Cardiac septum (tissue), 1 donor: Measurements from ENCODE around the gene FMNL1. TPM values are rescaled to one million over a fixed set of nuclear protein-coding genes. Genes with fewer than 3 reads are reported as not detected.
"Not testable (repeated sequence)": the region's sequence is repeated elsewhere in the genome, so short reads cannot be mapped to it uniquely, and the experiment has no call there.

ENCODE experiments used
- DNase-seq: peaks from one replicate; pipeline ENCODE4 v3.0.0-alpha.2; 2020; ENCODE audit warnings: low spot score
- intact Hi-C: fragments of 100-400 bp; cut with DNase I; formaldehyde crosslinking; loops from one replicate; pipeline ENCODE4 v1.14.0; 2022
- long read RNA-seq: library from polyadenylated mRNA; unstranded; transcript quantifications from one replicate; pipeline ENCODE4 v2.0.0, GENCODE V29; 2021
- total RNA-seq: library from RNA; stranded (reverse); fragmentation: NEBNext Ultra II Directional; extraction: Animal tissue kit (Norgen Biotek cat#: 25700); gene quantifications from one replicate; pipeline ENCODE4 v1.2.1, GENCODE V29; 2021
- donor health status: DM: no; HTN: no; CAD: no.

Gene FMNL1
- total RNA-seq, result 12.2 TPM
- long read RNA-seq, partial matches to known transcripts, result 4 of 6 reads
- long read RNA-seq, other reads (novel, unspliced or antisense), result 2 of 6 reads

- peak; percentile 94 for DNase-seq
- intact Hi-C loops, result loop anchor here (5.0 kb wide), 1 partner anchor 56 kb away; no protein-coding TSS in a partner anchor
Observed at GRCh38 chr17:45221081-45222013, at the start of gene FMNL1. Gene FMNL1 (plus strand): TSS chr17:45221885. CDS start chr17:45222125, 240 bp downstream.

GRCh38 chr17:45172232-45172540 is 49.5 kb upstream of the FMNL1 start:
- no peak for DNase-seq
- intact Hi-C loops, result no loop called here

- intact Hi-C loops, result no loop called here
- DNase-seq, result no peak
Observed at GRCh38 chr17:45172541-45173286, 49.0 kb upstream of the FMNL1 start.

GRCh38 chr17:45175759-45176115 is 45.9 kb upstream of the FMNL1 start:
- intact Hi-C loops, result no loop called here
- DNase-seq, result no peak

GRCh38 chr17:45177563-45177962 is 44.1 kb upstream of the FMNL1 start:
- DNase-seq, result no peak
- intact Hi-C loops, result no loop called here

GRCh38 chr17:45184144-45184543 is 37.5 kb upstream of the FMNL1 start:
- intact Hi-C loops, result no loop called here
- no peak for DNase-seq

GRCh38 chr17:45186801-45187354 is 34.8 kb upstream of the FMNL1 start:
- intact Hi-C loops, result no loop called here
- no peak for DNase-seq

- no peak for DNase-seq
- intact Hi-C loops, result no loop called here
Observed at GRCh38 chr17:45189009-45189408, 32.7 kb upstream of the FMNL1 start.

- intact Hi-C loops, result loop anchor here (10.0 kb wide), 1 partner anchor 266 kb away; no protein-coding TSS in a partner anchor
- DNase-seq, result no peak
Observed at GRCh38 chr17:45190503-45191255, 31.0 kb upstream of the FMNL1 start.

- DNase-seq, result no peak
- intact Hi-C loops, result loop anchor here (10.0 kb wide), 1 partner anchor 271 kb away; no protein-coding TSS in a partner anchor
Observed at GRCh38 chr17:45195424-45195823, 26.3 kb upstream of the FMNL1 start.

GRCh38 chr17:45197108-45197507 is 24.6 kb upstream of the FMNL1 start:
- no peak for DNase-seq
- intact Hi-C loops, result loop anchor here (1.0 to 10.0 kb wide), 2 partner anchors 62 to 272 kb away; partner anchors contain the start of gene ACBD4

- intact Hi-C loops, result loop anchor here (1.0 to 10.0 kb wide), 2 partner anchors 62 to 273 kb away; partner anchors contain the start of gene ACBD4
- DNase-seq, result peak; percentile 95
Observed at GRCh38 chr17:45197555-45198334, 23.9 kb upstream of the FMNL1 start.

GRCh38 chr17:45200701-45201100 is 21.0 kb upstream of the FMNL1 start:
- intact Hi-C loops, result no loop called here
- DNase-seq, result no peak

- intact Hi-C loops, result no loop called here
- DNase-seq, result no peak
Observed at GRCh38 chr17:45201457-45201856, 20.2 kb upstream of the FMNL1 start.

- intact Hi-C loops, DNase-seq: not testable (repeated sequence)
Observed at GRCh38 chr17:45201880-45202279, 19.8 kb upstream of the FMNL1 start.

- intact Hi-C loops, result loop anchor here (2.0 kb wide), 1 partner anchor 166 kb away; no protein-coding TSS in a partner anchor
- peak; percentile 88 for DNase-seq
Observed at GRCh38 chr17:45218895-45219661, 2.6 kb upstream of the FMNL1 start.

- no peak for DNase-seq
- intact Hi-C loops, result loop anchor here (5.0 kb wide), 1 partner anchor 57 kb away; no protein-coding TSS in a partner anchor
Observed at GRCh38 chr17:45220079-45220478, 1.6 kb upstream of the FMNL1 start.

- intact Hi-C loops, result loop anchor here (5.0 kb wide), 1 partner anchor 55 kb away; no protein-coding TSS in a partner anchor
- DNase-seq, result no peak
Observed at GRCh38 chr17:45222014-45222288, 266 bp downstream of the FMNL1 start.
